Neural crest cell (in vitro differentiated cells): ENCODE measurements around the gene ACTN3. TPM values are rescaled to one million over a fixed set of nuclear protein-coding genes. Genes with fewer than 3 reads are reported as not detected.
A peak's percentile ranks its signal among the peaks of the same experiment; 100 is the strongest.

Experiments used
- DNase-seq: peaks from one replicate; pipeline ENCODE4 v3.0.0; 2021; ENCODE audit warnings: low read depth, mixed read lengths, low spot score
- H3K27ac Mint-ChIP-seq: one replicate; pipeline ENCODE4 v1.8.0; 2021; ENCODE audit warnings: mild to moderate bottlenecking, mixed read lengths; ENCODE audit not compliant: unreplicated experiment
- H3K27me3 Mint-ChIP-seq: 2 replicates; pipeline ENCODE4 v1.8.0; 2021; ENCODE audit warnings: low read depth, mild to moderate bottlenecking, mixed read lengths
- H3K36me3 Mint-ChIP-seq: 2 replicates; pipeline ENCODE4 v1.8.0; 2021; ENCODE audit warnings: low read depth, mild to moderate bottlenecking, mixed read lengths
- H3K4me1 Mint-ChIP-seq: 2 replicates; pipeline ENCODE4 v1.8.0; 2021; ENCODE audit warnings: mixed read lengths
- H3K4me3 Mint-ChIP-seq: one replicate; pipeline ENCODE4 v1.8.0; 2021; ENCODE audit warnings: mild to moderate bottlenecking, mixed read lengths
- H3K9me3 Mint-ChIP-seq: 2 replicates; pipeline ENCODE4 v1.8.0; 2021; ENCODE audit warnings: mixed read lengths
- CTCF ChIP-seq: fragments of 200-600 bp; sonication (generic); conservative IDR thresholded peaks from 2 replicates; pipeline ENCODE4 v1.5.0; 2021; ENCODE audit warnings: antibody characterized with exemption, mild to moderate bottlenecking
- total RNA-seq: library from RNA; stranded (reverse); gene quantifications from 2 replicates; pipeline ENCODE4 v1.2.1, GENCODE V29; 2021

The ACTN3 gene
- total RNA-seq, 1 donor from 2014 or later = 0.35 TPM

GRCh38 chr11:66562907-66563583 is 16.3 kb downstream of the ACTN3 start:
- H3K4me3 Mint-ChIP-seq = no peak overlapping the region

GRCh38 chr11:66563832-66564231 is 17.1 kb downstream of the ACTN3 start:
- Mint-ChIP-seq H3K4me3 (no peak overlapping the region), H3K4me1 (no peaks in the 10 kb centered on the region)
- no peak for TF ChIP-seq CTCF

More at GRCh38 chr11:66562907-66563583, 16.3 kb downstream of the ACTN3 start:
- H3K4me1 Mint-ChIP-seq = no peaks in the 10 kb centered on the region
- no peaks in the 10 kb centered on the region for H3K9me3 Mint-ChIP-seq
- no peaks in the 10 kb centered on the region for H3K36me3 Mint-ChIP-seq
- TF ChIP-seq CTCF = no peak
- no peak for DNase-seq
- peak overlapping the region; percentile 57 for H3K27ac Mint-ChIP-seq
- H3K27me3 Mint-ChIP-seq = no peaks in the 10 kb centered on the region

GRCh38 chr11:66564538-66564937 is 17.8 kb downstream of the ACTN3 start:
- H3K9me3 Mint-ChIP-seq = no peaks in the 10 kb centered on the region
- TF ChIP-seq CTCF = no peak
- H3K27me3 Mint-ChIP-seq = no peaks in the 10 kb centered on the region
- no peak overlapping the region for H3K4me3 Mint-ChIP-seq
- no peak for DNase-seq
- H3K36me3 Mint-ChIP-seq = no peaks in the 10 kb centered on the region
- H3K27ac Mint-ChIP-seq = no peak overlapping the region
- no peaks in the 10 kb centered on the region for H3K4me1 Mint-ChIP-seq

More at GRCh38 chr11:66563832-66564231, 17.1 kb downstream of the ACTN3 start:
- Mint-ChIP-seq H3K36me3 (no peaks in the 10 kb centered on the region), H3K9me3 (no peaks in the 10 kb centered on the region), H3K27me3 (no peaks in the 10 kb centered on the region), H3K27ac (no peak overlapping the region)
- no peak for DNase-seq

- no peak for DNase-seq
- Mint-ChIP-seq H3K9me3 (no peaks in the 10 kb centered on the region), H3K4me3 (no peak overlapping the region), H3K27me3 (no peaks in the 10 kb centered on the region), H3K36me3 (no peaks in the 10 kb centered on the region), H3K4me1 (peaks cover under 1% of the 10 kb centered on the region), H3K27ac (no peak overlapping the region)
- TF ChIP-seq CTCF = no peak
Measured at GRCh38 chr11:66564984-66565383, 18.3 kb downstream of the ACTN3 start.

- DNase-seq = no peak
- no peak for TF ChIP-seq CTCF
- peaks cover 12% of the 10 kb centered on the region for H3K4me1 Mint-ChIP-seq
- no peak overlapping the region for H3K4me3 Mint-ChIP-seq
- H3K27me3 Mint-ChIP-seq = peaks cover 2% of the 10 kb centered on the region
- no peak overlapping the region for H3K27ac Mint-ChIP-seq
- H3K9me3 Mint-ChIP-seq = no peaks in the 10 kb centered on the region
- H3K36me3 Mint-ChIP-seq = no peaks in the 10 kb centered on the region
Measured at GRCh38 chr11:66566221-66566620, 19.5 kb downstream of the ACTN3 start.
